ACC112 (cell line): Measurements from ENCODE around the gene DMRTB1.

Experiments used
- H2AFZ ChIP-seq: fragments of 200-600 bp; sonication (generic); one replicate; pipeline ENCODE4 v1.6.0; 2017; ENCODE audit warnings: antibody characterized with exemption, low read length; ENCODE audit not compliant: unreplicated experiment
- H3K27ac ChIP-seq: fragments of 200-600 bp; sonication (generic); 2 replicates; pipeline ENCODE4 v1.5.1; 2014; ENCODE audit warnings: low read depth, mild to moderate bottlenecking, antibody characterized with exemption, low read length, moderate library complexity
- H3K27me3 ChIP-seq: fragments of 200-600 bp; sonication (generic); 2 replicates; pipeline ENCODE4 v1.6.1; 2014; ENCODE audit warnings: mild to moderate bottlenecking, antibody characterized with exemption, low read length, moderate library complexity, mixed read lengths; ENCODE audit not compliant: insufficient read depth
- H3K36me3 ChIP-seq: fragments of 200-600 bp; sonication (generic); 2 replicates; pipeline ENCODE4 v1.6.1; 2016; ENCODE audit warnings: mild to moderate bottlenecking, antibody characterized with exemption, low read length, moderate library complexity, mixed read lengths; ENCODE audit not compliant: insufficient read depth
- H3K4me1 ChIP-seq: fragments of 200-600 bp; sonication (generic); one replicate; pipeline ENCODE4 v1.6.1; 2016; ENCODE audit warnings: low read length, mixed read lengths; ENCODE audit not compliant: insufficient read depth, unreplicated experiment, control insufficient read depth
- H3K4me3 ChIP-seq: fragments of 200-600 bp; sonication (generic); 2 replicates; pipeline ENCODE4 v1.5.1; 2014; ENCODE audit warnings: mild to moderate bottlenecking, low read depth, low read length
- H3K79me2 ChIP-seq: fragments of 200-600 bp; sonication (generic); one replicate; pipeline ENCODE4 v1.6.0; 2016; ENCODE audit warnings: low read length; ENCODE audit not compliant: control insufficient read depth, unreplicated experiment, insufficient read depth

Gene DMRTB1

DNA sequence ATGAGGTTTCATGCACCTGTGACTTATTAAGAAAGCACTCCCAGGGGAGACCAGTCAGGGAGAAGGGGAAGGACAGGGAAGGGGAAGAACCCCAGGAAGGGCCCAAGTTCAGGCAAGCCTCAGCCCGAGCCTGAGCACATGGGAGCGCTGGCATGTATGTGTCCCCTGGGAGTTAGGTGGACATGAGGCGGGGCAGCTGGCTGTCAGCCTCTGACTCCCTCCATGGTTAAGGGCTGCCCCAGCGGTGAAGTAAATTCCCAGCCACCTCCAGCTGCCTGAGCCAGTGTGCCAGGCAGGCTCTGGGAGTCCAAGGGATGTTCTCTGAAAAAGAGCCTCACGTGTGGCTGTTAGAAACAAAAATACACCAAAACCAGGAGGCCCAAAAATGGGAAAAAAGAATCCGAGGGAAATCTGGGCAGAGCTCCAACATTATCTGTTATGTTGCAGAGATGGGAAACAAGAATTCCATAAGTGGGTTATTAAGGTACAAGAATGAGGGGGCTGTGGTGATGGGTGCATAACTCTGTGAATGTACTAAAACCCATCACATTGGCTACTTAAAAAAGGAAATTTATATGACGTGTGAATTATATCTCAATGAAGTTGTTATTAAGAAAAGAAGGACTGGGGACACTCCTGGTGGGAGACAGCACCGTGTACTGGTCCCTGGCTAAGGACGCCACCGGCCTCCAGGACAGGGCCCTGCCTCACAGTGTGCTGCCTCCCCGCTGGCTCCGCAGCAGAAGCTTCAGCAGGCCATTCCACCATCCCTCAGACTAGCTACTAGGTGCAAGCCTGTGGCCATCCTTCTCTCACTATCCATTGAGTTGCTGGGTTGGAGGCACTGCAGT is 18.7 kb downstream of the DMRTB1 start:
- Histone ChIP-seq H3K27ac (no peak overlapping the region), H3K36me3 (no peaks in the 10 kb centered on the region), H3K4me1 (no peaks in the 10 kb centered on the region), H2AFZ (no peak overlapping the region), H3K79me2 (no peaks in the 10 kb centered on the region), H3K27me3 (peaks cover 32% of the 10 kb centered on the region), H3K4me3 (no peak overlapping the region)

DNA sequence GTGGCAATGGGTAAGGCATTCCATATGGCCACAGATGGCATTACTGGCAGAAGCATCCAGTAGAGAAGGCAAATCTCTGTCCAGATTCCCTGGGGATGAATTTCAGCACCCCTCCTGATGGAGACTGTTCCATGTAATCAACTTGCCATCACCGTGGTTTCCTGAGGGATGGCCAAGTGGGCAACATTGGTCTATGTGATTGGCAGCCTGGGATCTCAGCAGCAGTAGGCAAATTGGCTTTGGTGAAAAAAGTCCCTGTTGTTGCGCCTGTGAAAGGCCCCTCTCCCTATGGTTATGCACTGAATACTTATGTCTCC is 19.3 kb downstream of the DMRTB1 start:
- H3K4me3 ChIP-seq: no peak overlapping the region
- H3K4me1 ChIP-seq: no peaks in the 10 kb centered on the region
- no peaks in the 10 kb centered on the region for H3K79me2 ChIP-seq
- no peaks in the 10 kb centered on the region for H3K36me3 ChIP-seq
- no peak overlapping the region for H2AFZ ChIP-seq
- peaks cover 32% of the 10 kb centered on the region for H3K27me3 ChIP-seq
- H3K27ac ChIP-seq: no peak overlapping the region

DNA sequence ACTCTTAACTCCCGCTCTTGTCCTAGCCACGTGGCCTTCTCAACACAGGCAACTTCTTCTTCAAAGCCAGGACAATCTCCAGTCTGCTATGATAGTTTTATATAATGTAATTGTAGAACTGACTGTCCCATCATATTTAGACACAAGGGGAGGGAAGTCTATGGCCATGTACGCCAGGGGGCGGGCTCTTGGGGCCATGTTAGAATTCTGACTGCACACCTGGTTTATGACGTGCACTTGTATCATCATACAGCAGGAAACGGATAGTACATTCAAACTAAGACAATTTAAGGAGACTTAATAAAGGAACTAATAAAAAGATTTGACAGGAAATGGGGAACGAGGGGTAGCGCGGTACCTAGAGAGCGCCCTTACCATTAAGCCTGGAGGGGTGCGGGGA is 21.5 kb downstream of the DMRTB1 start:
- no peaks in the 10 kb centered on the region for H3K79me2 ChIP-seq
- H3K27ac ChIP-seq: no peak overlapping the region
- H3K36me3 ChIP-seq: no peaks in the 10 kb centered on the region
- no peak overlapping the region for H2AFZ ChIP-seq
- H3K4me3 ChIP-seq: no peak overlapping the region
- H3K27me3 ChIP-seq: peaks cover 32% of the 10 kb centered on the region
- H3K4me1 ChIP-seq: no peaks in the 10 kb centered on the region

DNA sequence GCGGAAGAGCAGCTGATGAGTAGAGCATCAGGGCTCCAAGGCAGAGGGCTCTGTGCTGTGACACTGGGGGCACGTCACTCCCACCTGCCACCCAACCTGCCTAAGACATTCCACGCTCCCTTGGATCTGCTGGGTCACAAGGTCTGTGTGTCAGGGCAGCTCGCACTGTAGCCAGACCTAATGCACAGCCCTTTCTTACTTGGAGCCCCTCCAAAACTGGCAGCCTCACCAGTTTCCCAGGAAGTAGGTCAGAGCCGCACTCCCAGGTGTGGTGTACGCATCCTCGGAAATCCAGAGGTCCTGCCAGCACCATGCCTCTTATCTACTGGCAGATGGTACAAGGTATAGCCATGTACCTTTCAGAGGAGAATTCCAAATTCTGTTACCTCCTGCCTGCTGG is 22.3 kb downstream of the DMRTB1 start:
- Histone ChIP-seq H3K4me1 (no peaks in the 10 kb centered on the region), H3K79me2 (no peaks in the 10 kb centered on the region), H3K36me3 (no peaks in the 10 kb centered on the region), H3K4me3 (no peak overlapping the region), H2AFZ (no peak overlapping the region), H3K27me3 (peaks cover 25% of the 10 kb centered on the region), H3K27ac (no peak overlapping the region)

DNA sequence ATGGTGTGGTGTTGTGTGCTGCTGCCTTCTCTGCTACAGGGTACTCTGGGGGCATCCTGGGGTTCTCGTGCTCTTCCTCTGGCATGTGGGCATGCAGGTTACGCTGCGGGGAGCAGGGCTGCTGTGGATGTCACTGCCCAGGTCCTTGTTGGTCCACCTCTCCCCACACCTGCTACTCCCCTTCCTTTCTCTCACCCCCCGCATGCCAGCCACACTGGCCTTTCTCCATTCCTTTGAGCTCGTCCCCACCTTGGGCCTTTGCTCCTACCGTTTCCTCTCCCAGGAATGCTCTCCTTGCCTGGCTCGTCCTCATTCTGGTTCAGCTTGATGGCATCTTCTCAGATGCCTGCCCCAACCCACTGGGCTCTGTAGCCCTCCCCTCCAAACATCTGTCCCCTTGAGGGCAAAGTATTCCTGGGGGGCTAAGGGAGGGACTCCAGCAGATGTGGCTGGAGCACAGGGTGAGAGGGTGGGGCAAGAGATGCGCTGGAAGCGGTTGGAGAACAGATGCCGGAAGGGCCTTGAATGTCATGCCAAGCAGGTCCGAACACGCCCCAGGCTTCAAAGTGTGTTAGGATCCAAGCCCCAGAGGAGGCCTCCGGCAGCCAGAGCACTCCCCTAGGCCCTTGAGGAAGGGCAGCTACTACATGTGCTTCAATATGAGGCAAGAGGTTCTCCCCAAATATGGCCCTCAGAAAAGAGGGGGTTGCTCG is 23.4 kb downstream of the DMRTB1 start:
- H3K79me2 ChIP-seq: no peaks in the 10 kb centered on the region
- no peaks in the 10 kb centered on the region for H3K36me3 ChIP-seq
- no peak overlapping the region for H3K4me3 ChIP-seq
- no peak overlapping the region for H2AFZ ChIP-seq
- peaks cover 27% of the 10 kb centered on the region for H3K27me3 ChIP-seq
- no peaks in the 10 kb centered on the region for H3K4me1 ChIP-seq
- no peak overlapping the region for H3K27ac ChIP-seq

DNA sequence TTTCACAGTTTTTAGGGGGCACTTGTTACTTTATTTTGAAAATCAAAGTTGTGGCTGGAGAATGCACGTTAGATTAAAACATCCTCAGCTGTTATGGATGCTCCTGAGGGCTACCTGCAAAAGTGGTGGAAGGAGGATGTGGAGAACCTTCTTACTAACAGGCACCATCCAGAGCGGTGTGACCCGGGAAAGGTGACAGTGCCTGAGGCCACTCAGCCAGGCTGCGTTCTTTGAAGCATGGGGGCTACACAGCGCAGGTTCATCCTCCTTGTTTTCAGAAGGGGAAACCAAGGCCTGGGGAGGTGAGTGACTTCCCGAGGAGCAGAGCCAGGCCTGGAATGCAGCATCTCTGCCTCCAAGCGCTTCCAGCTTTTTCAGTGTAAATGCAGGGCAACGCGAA is 24.0 kb downstream of the DMRTB1 start:
- Histone ChIP-seq H2AFZ (no peak overlapping the region), H3K27me3 (peaks cover 29% of the 10 kb centered on the region), H3K4me3 (no peak overlapping the region), H3K79me2 (no peaks in the 10 kb centered on the region), H3K4me1 (no peaks in the 10 kb centered on the region), H3K27ac (no peak overlapping the region), H3K36me3 (no peaks in the 10 kb centered on the region)

DNA sequence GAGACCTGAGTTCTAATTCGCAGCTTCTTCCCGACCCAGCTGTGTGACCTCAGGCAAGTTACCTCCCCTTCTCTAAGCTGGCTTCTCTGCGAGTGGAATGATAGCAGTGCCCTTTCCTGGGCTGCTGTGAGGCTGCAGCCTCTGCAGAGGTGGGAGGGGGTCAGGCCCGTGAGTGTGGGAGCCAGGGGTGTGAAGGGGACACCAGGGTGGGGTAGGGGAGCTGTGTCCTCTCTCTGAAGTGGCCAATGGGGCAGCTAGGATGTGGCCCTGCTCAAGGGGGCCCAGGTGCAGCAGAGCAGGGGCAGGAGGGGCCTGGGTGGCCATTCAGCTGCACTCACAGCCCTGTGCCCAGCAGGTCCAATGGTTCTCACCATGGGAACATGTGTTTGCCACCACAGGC is 24.5 kb downstream of the DMRTB1 start:
- Histone ChIP-seq H3K4me3 (no peak overlapping the region), H2AFZ (no peak overlapping the region), H3K27me3 (peaks cover 26% of the 10 kb centered on the region), H3K4me1 (no peaks in the 10 kb centered on the region), H3K36me3 (no peaks in the 10 kb centered on the region), H3K79me2 (no peaks in the 10 kb centered on the region), H3K27ac (no peak overlapping the region)

DNA sequence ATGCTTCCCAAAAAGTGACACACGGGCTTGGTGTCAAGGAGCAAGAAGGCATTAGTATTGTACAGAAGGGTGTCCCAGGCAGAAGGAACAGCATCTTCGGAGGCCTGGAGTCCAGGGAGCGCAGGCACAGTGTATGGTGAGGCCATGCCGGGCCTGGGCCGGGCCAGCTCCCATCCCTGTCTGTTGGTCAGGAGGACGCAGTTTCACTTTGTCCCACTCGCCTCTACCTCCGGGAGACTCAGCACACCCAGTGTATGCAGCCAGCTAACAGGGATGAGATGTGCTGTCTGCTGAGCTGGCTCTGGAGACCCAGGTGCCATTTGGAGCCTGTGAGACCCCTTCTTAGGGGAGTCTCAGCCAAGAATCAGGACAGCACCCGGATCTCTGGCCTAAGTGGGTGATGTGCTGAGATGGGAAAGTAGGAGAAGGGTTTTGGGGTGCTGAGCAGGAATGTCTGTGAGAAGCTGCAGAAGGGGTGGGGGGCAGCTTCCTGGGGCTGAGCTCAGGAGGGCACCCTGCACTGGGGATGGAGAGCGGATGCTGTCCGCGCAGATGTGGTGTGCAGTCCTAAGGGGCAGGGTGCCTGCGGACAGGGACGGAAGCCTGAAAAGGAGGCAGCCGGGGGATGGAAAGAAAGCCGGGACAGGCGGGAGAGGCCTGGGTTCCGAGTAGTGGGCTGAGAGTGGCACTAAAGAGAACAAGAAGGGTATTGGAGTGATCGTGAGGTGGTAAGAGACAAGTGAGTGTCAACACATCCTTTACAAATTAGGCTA is 25.7 kb downstream of the DMRTB1 start:
- Histone ChIP-seq H3K27me3 (peaks cover 28% of the 10 kb centered on the region), H3K79me2 (no peaks in the 10 kb centered on the region), H3K4me1 (no peaks in the 10 kb centered on the region), H3K4me3 (no peak overlapping the region), H3K27ac (no peak overlapping the region), H3K36me3 (no peaks in the 10 kb centered on the region), H2AFZ (no peak overlapping the region)

DNA sequence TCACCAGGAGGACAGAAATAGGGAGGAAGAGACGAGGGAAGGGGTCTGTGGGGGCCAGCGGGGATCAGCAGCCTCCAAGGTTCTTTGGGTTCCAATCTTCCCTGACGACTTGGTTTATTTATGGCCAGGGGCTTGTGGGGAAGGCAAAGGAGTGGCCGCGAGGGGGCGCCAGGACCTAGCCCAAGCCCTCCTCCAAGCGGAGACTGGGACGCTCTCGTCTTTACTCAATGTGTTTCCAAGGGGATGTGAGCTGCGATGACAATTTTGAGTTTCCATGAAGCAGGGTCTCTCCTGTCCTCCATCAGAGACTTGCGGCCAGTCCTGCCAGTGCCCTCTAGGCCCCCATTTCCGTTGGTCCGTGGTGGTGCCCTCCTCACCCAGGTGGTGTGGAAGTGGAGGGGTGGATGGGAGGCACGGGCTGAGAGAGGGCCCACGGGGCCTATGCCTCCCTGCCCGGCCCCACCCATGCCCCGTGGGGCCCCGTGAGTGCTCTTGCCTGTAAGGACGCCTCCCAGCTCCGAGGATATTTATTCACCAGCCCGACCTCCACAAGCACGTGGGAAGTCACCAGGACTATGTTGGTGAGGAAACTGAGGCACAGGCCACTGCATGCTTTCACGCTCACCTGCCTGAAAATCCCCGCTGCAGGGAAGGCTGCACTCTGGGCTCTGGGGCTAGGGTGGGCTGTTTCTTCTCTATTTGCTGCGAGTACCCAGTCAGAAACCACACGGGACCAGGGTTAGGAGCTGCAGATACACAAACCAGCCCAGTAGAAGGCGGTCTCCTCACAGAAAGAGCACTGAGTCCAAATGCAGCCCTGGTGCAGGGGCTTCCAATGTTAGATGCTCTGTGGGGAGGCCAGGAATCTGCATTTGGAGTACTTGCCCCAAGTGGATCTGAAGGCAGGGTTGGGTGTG is 26.5 kb downstream of the DMRTB1 start:
- Histone ChIP-seq H3K4me3 (no peak overlapping the region), H3K79me2 (no peaks in the 10 kb centered on the region), H3K36me3 (no peaks in the 10 kb centered on the region), H2AFZ (peak overlapping the region; percentile 27), H3K4me1 (no peaks in the 10 kb centered on the region), H3K27me3 (peaks cover 28% of the 10 kb centered on the region), H3K27ac (no peak overlapping the region)

DNA sequence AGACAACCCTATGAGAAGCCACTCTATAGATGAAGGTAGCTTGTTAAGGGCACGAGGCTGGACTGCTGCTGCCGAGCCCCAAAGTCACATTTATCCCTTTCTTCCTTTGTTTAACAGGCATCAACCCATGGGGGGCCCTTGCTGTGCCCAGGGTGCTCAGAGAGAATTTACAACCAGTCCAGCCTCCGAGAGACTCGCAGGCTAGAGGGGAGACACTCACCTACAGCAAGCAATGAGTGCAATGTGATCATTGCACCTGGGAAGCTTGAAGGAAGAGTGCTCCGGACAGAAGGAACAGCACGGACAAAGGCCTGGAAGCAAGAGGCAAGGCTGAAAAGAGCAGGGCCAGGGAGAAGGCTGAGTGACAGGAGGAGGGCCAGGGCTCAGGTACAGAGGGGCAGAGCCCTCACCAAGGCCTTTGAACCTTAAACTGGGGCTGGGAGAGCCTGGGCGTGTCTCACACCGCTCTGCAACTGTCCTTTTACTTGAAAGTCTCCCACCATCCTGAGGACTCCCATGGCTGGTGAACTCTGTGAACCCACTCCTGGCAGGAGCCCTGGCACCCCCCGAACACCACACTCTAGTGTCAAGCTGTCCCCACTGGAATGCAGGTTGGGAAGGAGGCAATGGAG is 27.3 kb downstream of the DMRTB1 start:
- Histone ChIP-seq H3K27me3 (peaks cover 29% of the 10 kb centered on the region), H3K4me1 (no peaks in the 10 kb centered on the region), H3K4me3 (no peak overlapping the region), H3K36me3 (no peaks in the 10 kb centered on the region), H3K79me2 (no peaks in the 10 kb centered on the region), H2AFZ (no peak overlapping the region), H3K27ac (no peak overlapping the region)
